Occipital lobe (tissue), 2 donors: Measurements from ENCODE around the gene LAD1. TPM values are rescaled to one million over a fixed set of nuclear protein-coding genes. Genes with fewer than 3 reads are reported as not detected.

Source experiments
- DNase-seq: peaks from one replicate; lab custom pipeline; 2025; lab: John Stamatoyannopoulos, UW
- total RNA-seq: library from RNA; depleted of rRNA; stranded (reverse); fragments of >200 nt; gene quantifications from one replicate; pipeline ENCODE4 v1.2.3, GENCODE V29; 2014

LAD1 gene
- total RNA-seq, 1 donor from 2014 or later = not detected

DNA sequence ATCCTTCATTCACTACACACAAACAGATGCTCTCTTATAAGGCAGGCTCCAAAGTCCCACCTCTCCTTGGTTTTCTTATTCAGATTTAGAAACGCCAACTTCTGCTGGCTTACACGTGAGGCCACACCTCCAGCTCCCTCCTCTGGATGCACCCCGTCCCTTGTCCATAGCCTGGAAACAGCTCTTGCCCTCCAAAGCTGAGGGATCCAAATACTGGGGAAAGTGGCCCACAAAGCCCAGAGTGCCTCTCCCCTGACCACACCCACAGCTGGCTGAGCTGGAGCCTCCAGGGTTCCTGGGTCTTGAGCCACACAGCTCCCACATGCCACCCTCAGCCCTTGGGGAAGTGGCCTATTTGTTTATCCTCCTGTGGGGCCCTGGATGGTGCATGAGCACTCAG is 4.5 kb downstream of the LAD1 start:
- no peak for DNase-seq

DNA sequence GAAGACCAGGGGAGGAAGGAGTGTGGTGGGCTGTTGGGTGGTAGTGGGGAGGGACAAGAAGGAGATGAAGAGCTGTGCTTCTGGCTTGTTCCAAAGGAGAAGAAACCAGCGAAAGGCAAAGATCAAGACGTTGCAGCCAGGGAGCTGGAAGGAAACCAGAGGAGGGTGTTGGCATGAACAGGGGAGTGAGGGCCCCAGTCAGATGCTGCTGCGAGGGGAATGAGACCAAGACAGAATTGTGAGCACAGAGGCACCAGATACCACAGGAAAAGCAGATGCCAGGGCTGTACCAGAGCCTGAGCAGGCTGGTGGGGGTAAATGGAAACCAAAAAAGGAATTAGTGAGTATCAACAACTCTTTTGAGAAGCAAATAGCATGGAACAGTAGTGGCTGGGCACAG is 6.0 kb downstream of the LAD1 start:
- no peak for DNase-seq

DNA sequence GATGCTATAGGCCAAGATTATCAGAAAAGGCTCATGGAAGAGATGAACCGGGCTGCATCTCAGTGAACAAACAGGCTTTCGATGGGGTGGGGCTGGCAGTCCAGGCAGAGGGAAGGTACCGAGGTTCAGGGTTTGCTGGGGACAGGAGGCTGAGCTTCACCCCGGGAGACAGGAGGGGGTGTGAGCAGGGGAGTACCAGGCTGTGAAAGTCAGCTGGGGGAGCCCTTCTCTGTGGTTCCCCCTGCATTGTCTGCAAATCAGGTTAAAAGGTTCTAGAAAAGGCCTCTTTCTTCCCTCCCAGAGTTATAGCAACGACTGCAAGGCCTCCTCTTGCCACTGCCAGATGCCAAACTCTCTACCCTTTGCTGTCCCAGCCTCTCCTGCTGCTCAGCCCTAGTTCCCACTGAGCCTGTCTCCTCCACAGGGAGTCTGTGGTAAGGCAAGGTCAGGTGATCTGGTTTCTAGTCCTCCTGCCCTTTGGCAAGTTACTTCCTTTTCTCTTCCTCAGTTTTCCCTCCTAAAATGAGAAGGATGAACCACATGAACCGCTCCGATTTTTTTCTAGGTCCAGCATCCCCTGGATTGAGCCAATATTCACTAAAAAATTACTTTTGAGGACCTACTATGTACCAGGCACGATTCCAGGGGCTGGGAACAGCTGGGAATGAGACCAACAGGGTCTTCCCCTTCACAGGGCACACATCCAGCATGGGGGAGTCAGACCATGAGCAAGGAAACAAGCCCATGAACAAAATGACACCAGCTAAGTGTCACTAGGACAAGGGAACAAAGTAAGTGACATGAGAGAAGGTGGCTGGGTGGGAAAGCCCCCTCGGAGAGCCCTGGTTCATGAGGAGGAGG is 7.2 kb downstream of the LAD1 start:
- no peak for DNase-seq

GRCh38 chr1:201391225-201391624 is 7.9 kb downstream of the LAD1 start:
- DNase-seq = no peak

GRCh38 chr1:201389051-201389450 is 10.1 kb downstream of the LAD1 start:
- no peak for DNase-seq

DNA sequence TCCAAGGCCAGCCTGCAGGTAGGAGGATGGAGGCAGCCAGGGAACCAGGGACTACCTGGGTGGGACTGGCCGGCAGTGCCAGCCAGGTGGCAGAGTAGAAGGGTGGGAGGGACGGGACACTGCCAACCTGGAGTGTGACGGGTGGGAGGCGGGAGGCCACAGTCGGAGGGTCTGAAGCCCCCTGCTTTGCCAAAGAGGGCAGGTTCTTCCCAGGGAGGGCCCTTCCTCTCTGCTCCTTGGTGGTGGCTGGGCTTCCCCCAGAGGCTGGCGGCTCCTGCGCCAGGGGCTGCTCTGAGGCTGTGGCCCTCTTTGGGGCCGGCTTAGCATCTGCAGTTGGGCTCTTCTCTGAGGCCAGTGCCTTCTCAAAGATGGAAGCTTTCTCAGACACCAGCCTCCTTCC is 12.9 kb downstream of the LAD1 start:
- no peak for DNase-seq

- DNase-seq = no peak
These were observed 13.7 kb downstream of the LAD1 start for GRCh38 chr1:201385299-201385891.

DNA sequence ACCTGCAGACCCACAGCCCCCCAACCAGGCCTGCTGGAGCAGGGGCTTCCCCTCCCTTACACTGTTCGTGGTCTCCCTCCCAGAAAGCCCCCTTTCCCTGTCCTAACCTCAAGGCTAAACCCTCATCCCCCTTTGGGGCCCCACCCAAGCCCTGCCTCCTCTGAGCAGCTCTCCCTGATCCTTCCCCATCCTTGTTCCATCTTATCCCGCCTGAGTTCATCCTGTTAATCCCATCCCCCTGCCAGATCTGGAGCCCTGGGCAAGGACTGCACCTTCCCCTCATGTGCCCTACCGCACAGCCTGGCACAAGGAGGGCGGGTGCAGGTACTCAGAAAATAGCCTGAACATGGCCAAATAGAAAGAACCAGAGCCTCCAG is 14.7 kb downstream of the LAD1 start:
- no peak for DNase-seq

DNA sequence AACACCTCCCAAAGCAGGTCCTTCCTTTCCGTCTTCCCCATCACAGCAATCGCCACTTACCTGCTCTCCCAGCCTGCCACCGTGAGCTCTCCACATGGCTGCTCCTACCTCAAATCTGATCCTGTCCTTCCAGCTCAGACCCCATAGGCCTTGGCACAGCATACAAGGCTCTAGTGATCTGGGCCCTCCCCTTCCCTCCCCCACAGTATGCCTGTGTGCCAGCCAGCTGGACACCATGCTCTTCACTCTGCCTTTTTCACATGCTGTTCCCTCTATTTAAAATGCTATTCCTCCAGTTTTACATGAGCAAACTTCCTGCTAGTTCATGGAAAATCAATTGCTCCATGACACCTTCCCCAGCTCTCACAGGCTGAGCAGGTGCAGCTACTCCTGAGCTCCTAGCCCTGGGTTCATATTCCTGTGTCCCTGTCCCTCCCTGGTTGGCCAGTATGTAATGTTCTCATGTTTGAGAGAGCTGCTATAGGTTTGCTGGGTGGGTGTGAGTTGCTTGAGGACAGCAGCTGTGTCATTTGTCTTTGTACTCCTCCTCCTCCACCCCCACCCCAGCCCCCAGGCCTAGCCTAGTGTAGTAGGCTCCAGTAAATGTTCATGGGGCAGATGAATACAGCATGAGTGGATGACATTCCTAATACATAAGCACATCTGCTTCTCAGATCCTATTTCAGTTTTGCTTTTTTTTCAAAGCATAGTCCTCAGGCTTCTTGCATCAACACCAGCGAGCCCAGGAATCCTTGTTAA is 15.3 kb downstream of the LAD1 start:
- no peak for DNase-seq

GRCh38 chr1:201381130-201381529 is 18.0 kb downstream of the LAD1 start:
- no peak for DNase-seq

- no peak for DNase-seq
These were observed 19.3 kb downstream of the LAD1 start for GRCh38 chr1:201379733-201380242.

DNA sequence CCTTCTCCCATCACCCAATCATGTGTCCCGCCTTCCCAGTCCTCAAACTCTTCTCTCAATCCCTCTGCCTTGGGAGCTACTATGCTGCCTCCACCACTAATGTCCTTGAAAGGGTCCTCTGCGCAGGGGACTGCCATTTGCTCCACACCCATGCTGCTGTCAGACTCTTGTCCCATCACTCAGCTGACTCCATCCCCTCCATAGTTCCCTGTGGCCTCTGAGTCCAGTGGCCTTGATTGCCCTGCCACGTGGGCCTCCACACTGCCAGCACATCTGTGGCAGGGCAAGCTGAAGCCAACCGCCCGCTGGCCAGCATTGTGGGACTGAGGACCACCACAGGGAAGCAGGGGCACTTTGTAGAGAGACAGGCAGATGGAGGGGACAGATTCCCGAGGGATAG is 20.3 kb downstream of the LAD1 start:
- DNase-seq = no peak

DNA sequence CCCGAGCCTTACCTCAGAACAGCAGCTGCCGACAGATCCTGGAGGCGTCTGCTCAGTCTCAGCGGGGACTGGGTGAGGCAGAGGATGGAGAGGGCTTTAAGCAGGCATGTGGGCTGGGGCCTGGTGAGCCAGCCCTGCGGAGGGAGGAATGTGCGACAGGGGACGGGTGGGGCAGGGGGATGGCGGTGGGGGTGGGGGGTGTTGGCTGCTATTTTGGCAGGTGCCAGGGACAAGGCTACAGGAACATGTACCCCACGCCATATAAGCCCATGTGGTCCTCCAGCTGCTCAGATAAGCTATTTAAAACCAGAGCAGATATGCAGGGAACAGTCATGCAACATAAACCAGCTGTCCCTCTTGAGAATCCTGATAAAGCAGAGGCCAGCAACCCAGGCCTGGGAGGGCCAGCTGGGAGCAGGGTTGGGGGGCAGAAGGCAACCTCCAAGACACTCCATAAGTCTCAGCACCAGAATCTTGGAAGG is 21.5 kb downstream of the LAD1 start, which contains the start of gene TNNT2:
TSS of gene TNNT2 (minus strand) at position 70 of the 482 bp plus-strand sequence. CDS start 4,426 bp downstream, outside the sequence.
- no peak for DNase-seq

- DNase-seq = no peak
These were observed 22.4 kb downstream of the LAD1 start for GRCh38 chr1:201376464-201377374.

DNA sequence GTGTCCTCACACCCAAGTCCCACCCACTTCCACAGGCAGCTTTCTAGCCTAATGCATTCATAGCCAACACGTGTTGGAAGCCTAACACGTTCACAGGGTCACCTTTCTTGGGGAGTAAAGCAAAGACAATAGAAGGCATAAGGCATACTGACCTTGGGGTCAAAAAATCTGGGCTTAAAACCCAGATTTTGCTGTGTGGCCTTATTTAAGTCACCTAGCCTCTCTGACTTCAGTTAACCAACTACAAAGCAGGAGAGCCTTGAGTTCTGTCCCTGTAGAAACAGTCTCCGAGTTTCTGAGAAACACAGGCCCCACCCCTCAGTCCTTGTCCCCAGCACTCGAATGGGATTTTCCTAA is 23.0 kb downstream of the LAD1 start:
- DNase-seq = no peak

DNA sequence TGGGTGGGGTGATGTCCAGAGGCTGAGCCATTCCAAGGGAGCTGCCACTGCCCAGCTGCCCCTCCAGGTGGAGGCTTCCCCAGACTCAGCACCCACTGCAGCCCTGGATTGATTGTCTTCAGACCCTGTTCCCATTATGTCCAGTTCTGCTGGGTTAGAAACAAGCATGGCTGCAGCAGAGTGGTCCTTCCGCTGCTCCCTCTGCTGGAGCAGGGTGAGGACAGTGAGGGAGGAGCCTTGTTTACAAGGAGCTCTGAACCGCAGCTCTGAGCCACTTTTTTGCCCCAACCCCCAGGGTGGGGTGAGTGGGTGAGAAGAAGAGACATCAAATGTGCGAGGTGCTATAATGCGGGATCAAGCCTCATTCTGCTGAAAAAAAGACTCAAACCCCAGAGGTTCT is 24.0 kb downstream of the LAD1 start:
- no peak for DNase-seq

DNA sequence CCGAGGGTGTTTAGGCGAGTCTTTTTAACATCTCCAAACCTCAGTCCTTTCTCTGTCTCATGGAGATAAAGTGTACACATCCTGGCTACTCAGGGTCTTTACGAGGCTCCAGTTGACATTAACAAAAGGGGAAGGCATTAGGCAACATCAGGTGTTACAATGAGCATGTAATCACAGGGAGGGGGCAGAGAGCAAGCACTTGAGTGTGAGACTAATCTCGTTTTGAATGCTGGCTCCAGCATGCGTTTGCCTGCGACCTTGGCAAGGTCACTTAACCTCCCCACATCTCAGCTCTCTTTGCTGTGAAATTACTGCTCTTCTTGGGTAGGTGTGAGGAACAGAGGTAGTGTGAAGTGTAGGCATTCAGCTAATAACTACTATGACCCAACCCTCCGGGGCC is 24.8 kb downstream of the LAD1 start:
- no peak for DNase-seq

- no peak for DNase-seq
These were observed 27.3 kb downstream of the LAD1 start for GRCh38 chr1:201371792-201372191.

DNA sequence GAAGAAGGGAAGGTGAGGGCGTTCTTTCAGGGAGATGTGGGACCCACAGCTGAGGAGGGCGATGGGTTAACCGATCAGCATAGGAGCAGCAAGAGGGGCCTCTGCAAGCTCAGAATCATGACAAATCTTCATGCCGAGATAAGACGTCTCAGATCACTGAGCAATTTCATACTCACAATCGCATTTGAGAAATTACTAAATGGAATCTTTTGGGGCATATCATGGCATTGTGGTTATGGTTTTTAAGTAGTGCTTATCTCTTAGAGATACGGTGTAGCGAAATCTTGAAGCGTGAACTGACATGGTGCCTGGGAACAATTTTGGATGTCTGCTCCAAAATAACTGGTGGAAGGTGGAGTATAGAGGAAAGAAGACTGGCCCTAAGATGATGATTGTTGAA is 27.8 kb downstream of the LAD1 start:
- no peak for DNase-seq

DNA sequence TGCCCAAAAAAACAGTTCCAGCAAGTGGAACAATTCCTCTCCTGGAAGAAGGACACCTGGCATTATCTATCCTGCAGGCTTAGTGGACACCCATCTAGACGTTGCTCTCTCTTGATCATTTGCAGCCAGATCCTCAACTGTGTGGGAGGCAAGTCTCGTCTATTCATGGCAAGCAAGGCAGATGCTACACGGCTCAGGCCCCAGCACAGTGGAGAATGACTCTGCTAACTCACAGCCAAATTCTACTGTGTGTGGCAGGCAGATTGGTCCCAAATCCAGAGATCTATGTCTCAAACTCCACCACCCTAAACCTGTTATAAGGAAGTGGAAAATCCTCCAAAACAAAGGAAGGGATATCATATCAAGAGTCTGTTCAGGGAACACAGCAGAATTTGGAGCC is 28.6 kb downstream of the LAD1 start:
- DNase-seq = peak; percentile 17

GRCh38 chr1:201369209-201369608 is 29.9 kb downstream of the LAD1 start:
- DNase-seq = no peak
